Effector CD4-positive, alpha-beta T cell (primary cell): ENCODE measurements around the gene KRTAP12-3. TPM values are rescaled to one million over a fixed set of nuclear protein-coding genes. Genes with fewer than 3 reads are reported as not detected.
"Not testable (repeated sequence)": the region's sequence is repeated elsewhere in the genome, so short reads cannot be mapped to it uniquely, and the experiment has no call there.

ENCODE experiments used
- DNase-seq: peaks from one replicate; pipeline ENCODE4 v3.0.0-alpha.2; 2020
- total RNA-seq: gene quantifications from one replicate; lab custom pipeline; 2026; lab: John Stamatoyannopoulos, UW

Gene KRTAP12-3
- not detected for total RNA-seq

GRCh38 chr21:44657635-44658540, at the start of gene KRTAP12-3:
Gene KRTAP12-3, plus strand, starts transcription at chr21:44657932. Its CDS starts 48 bp downstream, at chr21:44657980.
- peak; percentile 42 for DNase-seq

GRCh38 chr21:44609193-44609592, 48.5 kb upstream of the KRTAP12-3 start:
- no peak for DNase-seq

- DNase-seq = not testable (repeated sequence)
Measured at GRCh38 chr21:44610157-44610843, 47.4 kb upstream of the KRTAP12-3 start.

- no peak for DNase-seq
Measured at GRCh38 chr21:44611551-44611950, 46.2 kb upstream of the KRTAP12-3 start.

GRCh38 chr21:44612029-44612486, 45.7 kb upstream of the KRTAP12-3 start, which contains the start of gene KRTAP10-8:
Gene KRTAP10-8, plus strand, starts transcription at chr21:44612079. Its CDS starts 22 bp downstream, at chr21:44612101.
- no peak for DNase-seq

GRCh38 chr21:44612669-44613229, 45.0 kb upstream of the KRTAP12-3 start:
- DNase-seq = no peak

- no peak for DNase-seq
Measured at GRCh38 chr21:44613386-44614155, 44.2 kb upstream of the KRTAP12-3 start.

- DNase-seq = no peak
Measured at GRCh38 chr21:44614161-44614631, 43.5 kb upstream of the KRTAP12-3 start.

- DNase-seq = no peak
Measured at GRCh38 chr21:44614961-44615391, 42.8 kb upstream of the KRTAP12-3 start.

- no peak for DNase-seq
Measured at GRCh38 chr21:44615466-44615865, 42.3 kb upstream of the KRTAP12-3 start.

- no peak for DNase-seq
Measured at GRCh38 chr21:44615911-44616590, 41.7 kb upstream of the KRTAP12-3 start.

GRCh38 chr21:44616591-44616926, 41.2 kb upstream of the KRTAP12-3 start:
- DNase-seq = no peak

- no peak for DNase-seq
Measured at GRCh38 chr21:44617071-44617501, 40.6 kb upstream of the KRTAP12-3 start.

GRCh38 chr21:44618504-44618903, 39.2 kb upstream of the KRTAP12-3 start:
- no peak for DNase-seq

GRCh38 chr21:44618909-44619308, 38.8 kb upstream of the KRTAP12-3 start:
- DNase-seq = peak; percentile 48

GRCh38 chr21:44619886-44620285, 37.8 kb upstream of the KRTAP12-3 start:
- no peak for DNase-seq

- no peak for DNase-seq
Measured at GRCh38 chr21:44623575-44623974, 34.2 kb upstream of the KRTAP12-3 start.

GRCh38 chr21:44625756-44626155, 32.0 kb upstream of the KRTAP12-3 start:
- no peak for DNase-seq

GRCh38 chr21:44626262-44626661, 31.5 kb upstream of the KRTAP12-3 start:
- no peak for DNase-seq

- DNase-seq = no peak
Measured at GRCh38 chr21:44626673-44627143, 31.0 kb upstream of the KRTAP12-3 start, which contains the start of gene KRTAP10-9. Gene KRTAP10-9, plus strand, starts transcription at chr21:44627093. Its CDS starts 79 bp downstream, at chr21:44627172.

GRCh38 chr21:44627181-44627822, 30.4 kb upstream of the KRTAP12-3 start:
- not testable (repeated sequence) for DNase-seq
